HL-60 (cell line): Measurements from ENCODE around the gene LRP1B.

Source experiments
- DNase-seq, 2 experiments: peaks; one replicate each; pipeline ENCODE4 v3.0.0-alpha.2; 2010 to 2020; ENCODE audit warnings: low read depth in 1 of 2, low spot score in 1 of 2
- H3K27ac ChIP-seq: fragments of 250-450 bp; sonication (Bioruptor Pico); replicated peaks from 2 replicates; pipeline ENCODE4 v1.5.1; 2020; ENCODE audit warnings: mild to moderate bottlenecking, moderate library complexity
- H3K27me3 ChIP-seq: fragments of 250-450 bp; sonication (Bioruptor Pico); 2 replicates; pipeline ENCODE4 v1.5.1; 2021; ENCODE audit warnings: mild to moderate bottlenecking, moderate library complexity; ENCODE audit not compliant: insufficient read depth, poor library complexity, severe bottlenecking
- H3K4me3 ChIP-seq: replicated peaks from 2 replicates; pipeline ENCODE4 v1.5.1; 2011; ENCODE audit warnings: mild to moderate bottlenecking, control low read depth, low read length; ENCODE audit not compliant: insufficient read depth
- CTCF ChIP-seq: IDR thresholded peaks from one replicate; pipeline ENCODE4 v1.5.1; 2011; ENCODE audit warnings: low read length, control low read depth, inconsistent platforms; ENCODE audit not compliant: insufficient read depth
- GABPA ChIP-seq: IDR thresholded peaks from 2 replicates; pipeline ENCODE4 v1.6.1; 2012; ENCODE audit warnings: low read depth
- POLR2AphosphoS5 ChIP-seq: IDR thresholded peaks from 2 replicates; pipeline ENCODE4 v1.6.1; 2012; ENCODE audit warnings: low read depth
- REST ChIP-seq: IDR thresholded peaks from 2 replicates; pipeline ENCODE4 v1.6.1; 2012; ENCODE audit warnings: low read depth; ENCODE audit not compliant: insufficient replicate concordance
- SPI1 ChIP-seq: IDR thresholded peaks from 2 replicates; pipeline ENCODE4 v1.6.1; 2012; ENCODE audit warnings: low read depth, mild to moderate bottlenecking, borderline replicate concordance

The LRP1B gene

GRCh38 chr2:140801311-140801710, 1329.5 kb downstream of the LRP1B start:
- Histone ChIP-seq H3K4me3 (no peak overlapping the region), H3K27ac (no peak overlapping the region), H3K27me3 (no peaks in the 10 kb centered on the region)
- no peak for TF ChIP-seq REST
- TF ChIP-seq SPI1: no peak
- no peak for TF ChIP-seq CTCF
- DNase-seq: no peak

GRCh38 chr2:140797718-140798117, 1333.1 kb downstream of the LRP1B start:
- H3K4me3 ChIP-seq: no peak overlapping the region

GRCh38 chr2:140791802-140792201, 1339.0 kb downstream of the LRP1B start:
- TF ChIP-seq GABPA (no peak), CTCF (no peak), REST (no peak), SPI1 (no peak), POLR2AphosphoS5 (no peak)
- Histone ChIP-seq H3K4me3 (no peak overlapping the region), H3K27me3 (no peaks in the 10 kb centered on the region), H3K27ac (no peak overlapping the region)
- no peak for DNase-seq

More at GRCh38 chr2:140797718-140798117, 1333.1 kb downstream of the LRP1B start:
- H3K27ac ChIP-seq: no peak overlapping the region
- TF ChIP-seq POLR2AphosphoS5: no peak
- TF ChIP-seq CTCF: no peak
- no peak for TF ChIP-seq REST
- no peak for TF ChIP-seq GABPA
- TF ChIP-seq SPI1: no peak
- H3K27me3 ChIP-seq: no peaks in the 10 kb centered on the region
- DNase-seq: no peak
